GM21528 (cell line): ENCODE data around the gene SKI.

Source experiments
- ATAC-seq: cut with Tn5 transposase; IDR thresholded peaks from one replicate; pipeline ENCODE4 v1.9.1; 2021; ENCODE audit warnings: mild to moderate bottlenecking, moderate library complexity; ENCODE audit not compliant: unreplicated experiment, low FRiP score

The SKI gene

DNA sequence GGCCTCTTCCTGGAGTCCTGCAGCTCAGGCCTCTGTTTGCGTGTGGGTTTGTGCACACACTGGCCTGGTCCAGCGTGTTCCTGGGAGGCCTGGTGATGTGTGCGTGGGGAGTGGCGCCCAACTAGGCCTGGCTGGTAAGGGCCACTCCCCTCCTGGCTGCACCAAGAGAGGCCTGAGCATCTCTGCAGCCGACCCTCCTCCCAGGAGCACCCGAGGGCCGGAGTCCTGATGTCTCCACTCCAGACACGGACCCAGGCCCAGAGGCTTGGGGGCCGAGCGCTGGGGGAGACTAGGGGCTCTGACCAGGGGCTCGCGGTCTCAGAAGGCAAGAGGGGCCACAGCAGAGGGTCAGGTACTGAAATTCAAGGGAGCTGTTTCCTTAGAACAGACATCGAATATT lies 130.0 kb downstream of the SKI start:
- no peak for ATAC-seq

DNA sequence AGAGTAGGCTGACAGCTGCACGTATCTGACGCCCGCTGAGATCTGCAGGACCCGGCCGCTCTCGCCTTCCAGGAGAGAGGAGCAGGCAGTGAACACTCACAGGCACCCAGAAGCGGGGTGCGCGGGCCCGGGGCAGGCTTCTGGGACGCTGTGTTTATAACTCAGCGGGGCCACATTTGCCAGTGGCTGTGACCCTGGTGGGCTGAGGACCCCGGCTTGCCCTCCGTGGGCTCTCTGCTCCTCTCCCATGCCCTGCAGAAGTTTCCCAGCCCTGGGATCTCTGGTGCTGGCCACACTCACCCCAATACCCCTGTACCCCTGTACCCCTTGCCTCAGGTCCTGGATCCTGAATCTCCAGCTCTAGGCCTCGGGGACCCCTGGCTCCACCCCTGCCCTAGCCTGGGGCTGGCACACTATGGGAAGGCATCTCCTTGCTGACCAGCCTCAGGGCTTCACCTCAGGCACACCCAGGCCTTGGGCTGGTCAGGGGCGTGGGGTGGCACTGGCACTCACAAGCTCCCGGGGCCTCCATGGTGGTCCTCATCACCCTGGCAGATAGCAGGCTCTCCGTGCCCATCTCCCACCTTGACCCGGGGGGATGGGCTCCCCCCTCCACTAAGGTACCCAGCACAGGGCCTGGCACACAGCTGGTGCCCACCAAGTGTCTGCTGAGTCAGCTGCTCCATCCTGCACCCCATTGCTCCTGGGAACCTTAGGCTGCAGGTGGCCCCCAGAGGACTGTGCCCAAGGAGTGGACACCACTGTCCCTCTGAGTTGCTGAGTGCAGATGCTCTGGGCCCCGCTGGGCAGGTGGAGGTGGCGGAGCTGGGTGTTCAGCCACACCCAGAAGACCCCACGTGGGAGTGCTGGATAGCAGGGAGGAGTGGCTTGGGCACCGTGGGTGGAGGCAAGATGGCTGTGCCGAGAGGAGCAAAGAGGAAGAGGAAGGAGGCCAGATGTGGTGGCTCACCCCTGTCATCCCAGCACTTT lies 130.8 kb downstream of the SKI start:
- no peak for ATAC-seq
